Measurements from ENCODE around the gene ZNF205.

ZNF205 gene

DNA sequence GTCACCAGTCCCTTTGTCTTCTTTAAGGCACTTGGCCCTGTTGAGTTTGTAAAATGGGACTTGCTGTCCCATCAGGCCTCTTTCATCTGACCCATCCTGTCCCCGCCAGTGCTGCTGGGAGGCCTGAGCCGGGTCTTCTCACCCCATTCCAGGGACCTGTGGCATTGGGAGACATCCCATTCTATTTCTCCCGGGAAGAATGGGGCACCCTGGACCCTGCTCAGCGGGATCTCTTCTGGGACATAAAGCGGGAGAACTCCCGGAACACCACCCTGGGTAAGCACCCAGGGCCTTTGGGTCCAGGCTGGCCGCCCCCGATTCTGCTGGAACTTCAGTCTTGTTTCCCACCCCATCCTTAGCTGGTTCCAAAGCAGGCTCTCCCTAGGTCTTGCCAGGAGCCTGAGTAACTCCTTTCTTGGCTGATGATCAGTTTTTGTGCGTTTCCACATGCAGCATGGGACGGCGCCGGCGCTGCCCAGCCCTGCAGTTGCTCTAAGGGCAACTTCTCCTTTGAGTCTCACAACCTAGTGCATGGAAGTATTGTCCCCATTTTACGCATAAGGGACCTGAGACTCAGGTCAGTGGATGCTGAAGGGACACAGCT is 26.5 kb downstream of the ZNF205 start:
- TF ChIP-seq, protein P1, sequence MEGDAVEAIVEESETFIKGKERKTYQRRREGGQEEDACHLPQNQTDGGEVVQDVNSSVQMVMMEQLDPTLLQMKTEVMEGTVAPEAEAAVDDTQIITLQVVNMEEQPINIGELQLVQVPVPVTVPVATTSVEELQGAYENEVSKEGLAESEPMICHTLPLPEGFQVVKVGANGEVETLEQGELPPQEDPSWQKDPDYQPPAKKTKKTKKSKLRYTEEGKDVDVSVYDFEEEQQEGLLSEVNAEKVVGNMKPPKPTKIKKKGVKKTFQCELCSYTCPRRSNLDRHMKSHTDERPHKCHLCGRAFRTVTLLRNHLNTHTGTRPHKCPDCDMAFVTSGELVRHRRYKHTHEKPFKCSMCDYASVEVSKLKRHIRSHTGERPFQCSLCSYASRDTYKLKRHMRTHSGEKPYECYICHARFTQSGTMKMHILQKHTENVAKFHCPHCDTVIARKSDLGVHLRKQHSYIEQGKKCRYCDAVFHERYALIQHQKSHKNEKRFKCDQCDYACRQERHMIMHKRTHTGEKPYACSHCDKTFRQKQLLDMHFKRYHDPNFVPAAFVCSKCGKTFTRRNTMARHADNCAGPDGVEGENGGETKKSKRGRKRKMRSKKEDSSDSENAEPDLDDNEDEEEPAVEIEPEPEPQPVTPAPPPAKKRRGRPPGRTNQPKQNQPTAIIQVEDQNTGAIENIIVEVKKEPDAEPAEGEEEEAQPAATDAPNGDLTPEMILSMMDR (IDR thresholded peaks at IDR 0.05), result no peak

DNA sequence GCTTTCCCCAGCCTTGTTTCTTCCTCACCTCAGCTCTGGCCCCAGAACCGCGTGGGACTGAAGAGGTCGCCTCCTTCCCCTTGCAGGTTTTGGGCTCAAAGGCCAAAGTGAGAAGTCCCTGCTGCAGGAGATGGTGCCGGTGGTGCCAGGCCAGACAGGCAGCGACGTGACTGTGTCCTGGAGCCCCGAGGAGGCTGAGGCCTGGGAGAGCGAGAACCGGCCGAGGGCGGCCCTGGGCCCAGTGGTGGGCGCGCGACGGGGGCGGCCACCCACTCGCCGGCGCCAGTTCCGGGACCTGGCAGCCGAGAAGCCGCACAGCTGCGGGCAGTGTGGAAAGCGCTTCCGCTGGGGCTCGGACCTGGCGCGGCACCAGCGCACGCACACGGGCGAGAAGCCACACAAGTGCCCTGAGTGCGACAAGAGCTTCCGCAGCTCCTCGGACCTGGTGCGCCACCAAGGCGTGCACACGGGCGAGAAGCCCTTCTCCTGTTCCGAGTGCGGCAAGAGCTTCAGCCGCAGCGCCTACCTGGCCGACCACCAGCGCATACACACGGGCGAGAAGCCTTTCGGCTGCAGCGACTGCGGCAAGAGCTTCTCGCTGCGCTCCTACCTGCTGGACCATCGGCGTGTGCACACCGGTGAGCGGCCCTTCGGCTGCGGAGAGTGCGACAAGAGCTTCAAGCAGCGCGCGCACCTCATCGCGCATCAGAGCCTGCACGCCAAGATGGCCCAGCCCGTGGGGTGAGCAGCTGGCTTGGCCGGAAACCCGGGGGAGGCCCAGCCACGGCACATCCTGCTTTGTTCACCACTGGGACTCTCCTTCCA is 28.4 kb downstream of the ZNF205 start:
- TF ChIP-seq, protein P1 (IDR thresholded peaks at IDR 0.05), result no peak

DNA sequence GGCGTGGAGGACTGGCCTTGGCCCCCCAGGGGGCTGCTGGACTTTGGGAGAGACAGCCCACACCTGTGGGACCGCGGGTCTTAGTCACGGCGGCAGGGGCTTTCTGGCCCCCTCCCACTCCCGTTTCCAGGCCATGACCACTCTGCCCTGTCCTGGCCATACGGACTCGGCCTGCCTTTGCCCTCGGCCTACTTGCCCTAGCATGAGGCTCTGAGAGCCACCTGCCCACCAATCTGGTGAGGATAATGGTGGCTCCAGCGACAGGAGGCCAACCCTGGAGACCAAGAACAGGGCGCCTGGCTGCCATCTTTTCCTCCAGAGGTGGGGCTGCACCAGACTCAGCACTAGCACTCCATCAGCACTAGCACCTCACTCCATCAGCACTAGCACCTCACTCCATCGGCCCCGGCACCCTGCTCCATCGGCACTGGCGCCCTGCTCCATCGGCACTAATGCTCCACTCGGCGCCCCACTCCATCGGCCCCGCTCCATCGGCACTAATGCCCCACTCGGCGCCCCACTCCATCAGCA is 29.5 kb downstream of the ZNF205 start:
- TF ChIP-seq, protein P1 (IDR thresholded peaks at IDR 0.05), result no peak

DNA sequence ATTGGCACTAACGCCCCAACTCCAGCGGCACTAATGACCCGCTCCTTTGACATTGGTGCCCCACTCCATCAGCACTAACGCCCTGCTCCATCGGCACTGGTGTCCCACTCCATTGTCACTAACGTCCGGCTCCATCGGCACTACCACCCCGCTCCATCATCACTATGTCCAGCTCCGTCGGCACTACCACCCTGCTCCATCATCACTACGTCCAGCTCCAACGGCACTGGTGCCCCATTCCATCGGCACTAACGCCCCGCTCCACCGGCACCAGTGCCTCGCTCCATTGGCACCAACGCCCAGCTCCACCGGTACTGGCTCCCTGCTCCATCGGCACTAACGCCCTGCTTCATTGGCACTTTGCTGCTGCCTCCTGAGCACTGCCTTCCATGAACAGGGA is 29.9 kb downstream of the ZNF205 start:
- TF ChIP-seq, protein P1 (IDR thresholded peaks at IDR 0.05), result no peak

DNA sequence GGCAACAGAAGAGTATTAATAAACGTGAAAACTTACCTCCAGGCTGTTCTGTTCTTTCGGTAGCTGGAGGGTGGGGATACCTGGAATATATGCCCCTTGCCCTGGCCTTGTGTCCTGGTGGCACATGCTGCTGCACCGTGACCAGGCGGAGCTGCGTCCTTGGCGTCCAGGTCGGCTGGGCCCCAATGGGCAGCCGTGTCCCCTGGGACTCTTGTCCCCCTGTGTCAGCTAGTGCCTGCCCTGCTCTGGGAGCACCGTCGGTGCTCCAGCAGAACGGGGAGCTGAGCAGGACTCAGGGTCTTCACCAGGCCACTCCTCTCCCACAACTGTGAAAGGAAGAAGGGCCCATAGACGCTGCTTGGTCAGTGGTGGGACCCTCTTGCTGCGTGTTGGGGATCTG is 30.4 kb downstream of the ZNF205 start:
- TF ChIP-seq, protein P1 (IDR thresholded peaks at IDR 0.05), result no peak

DNA sequence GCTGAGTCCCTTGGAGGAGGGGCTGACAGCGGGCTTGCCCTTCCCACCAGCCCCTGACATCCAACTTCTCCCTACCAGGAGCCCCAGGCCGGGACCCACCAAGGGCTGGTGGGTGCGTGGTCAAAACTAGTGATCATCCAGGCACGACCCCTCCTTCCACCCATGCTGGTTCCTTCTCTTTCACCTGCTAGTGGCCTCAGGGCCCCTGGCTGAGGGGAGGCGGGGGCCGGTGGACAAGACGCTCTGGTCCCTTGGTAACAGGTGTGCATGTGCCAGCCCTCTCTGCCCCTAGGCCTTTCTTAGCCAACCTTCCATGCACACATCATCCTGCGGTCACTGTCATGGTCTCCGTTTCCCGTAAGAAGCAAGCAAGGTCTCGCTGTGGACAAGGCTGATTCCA is 30.8 kb downstream of the ZNF205 start:
- TF ChIP-seq, protein P1 (IDR thresholded peaks at IDR 0.05), result no peak

DNA sequence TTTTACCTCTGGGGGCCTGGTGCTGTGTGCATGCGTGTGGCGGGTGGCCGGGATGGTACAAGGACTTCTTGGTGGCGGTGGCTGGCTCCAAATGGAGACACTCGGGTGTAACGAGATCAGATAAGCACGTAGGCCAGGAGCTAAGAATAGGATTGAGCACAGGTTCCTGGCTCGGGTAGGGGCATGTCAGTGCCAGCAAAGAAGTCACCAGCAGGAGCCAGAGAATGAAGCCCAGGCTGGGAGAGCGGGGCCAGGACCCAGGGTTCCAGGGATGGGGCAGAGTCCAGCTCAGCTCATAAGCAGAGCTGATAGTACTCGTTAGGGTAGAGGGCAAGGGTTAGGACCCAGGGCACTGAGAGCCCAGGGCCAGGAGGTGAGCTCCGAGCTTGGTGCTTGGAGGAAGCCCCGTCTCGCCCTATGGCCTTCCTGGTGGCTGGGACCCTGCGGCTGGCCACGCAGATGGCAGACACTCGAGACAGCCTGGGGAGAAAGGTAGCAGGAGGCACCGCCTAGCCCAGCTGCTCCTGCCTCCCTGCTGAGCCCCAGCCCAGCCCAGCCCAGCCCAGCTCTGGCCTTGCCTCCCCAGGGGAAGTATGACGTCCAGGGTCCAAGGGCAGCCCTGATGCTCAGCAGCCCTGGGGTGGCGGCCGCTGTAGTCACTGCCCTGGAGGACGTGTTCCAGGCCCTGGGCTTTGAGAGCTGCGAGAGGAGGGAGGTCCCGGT is 31.4 kb downstream of the ZNF205 start:
- TF ChIP-seq, protein P1 (IDR thresholded peaks at IDR 0.05), result no peak

Data from LNCAP (cell line).